Measurements from ENCODE around the gene AMPH.

DNA sequence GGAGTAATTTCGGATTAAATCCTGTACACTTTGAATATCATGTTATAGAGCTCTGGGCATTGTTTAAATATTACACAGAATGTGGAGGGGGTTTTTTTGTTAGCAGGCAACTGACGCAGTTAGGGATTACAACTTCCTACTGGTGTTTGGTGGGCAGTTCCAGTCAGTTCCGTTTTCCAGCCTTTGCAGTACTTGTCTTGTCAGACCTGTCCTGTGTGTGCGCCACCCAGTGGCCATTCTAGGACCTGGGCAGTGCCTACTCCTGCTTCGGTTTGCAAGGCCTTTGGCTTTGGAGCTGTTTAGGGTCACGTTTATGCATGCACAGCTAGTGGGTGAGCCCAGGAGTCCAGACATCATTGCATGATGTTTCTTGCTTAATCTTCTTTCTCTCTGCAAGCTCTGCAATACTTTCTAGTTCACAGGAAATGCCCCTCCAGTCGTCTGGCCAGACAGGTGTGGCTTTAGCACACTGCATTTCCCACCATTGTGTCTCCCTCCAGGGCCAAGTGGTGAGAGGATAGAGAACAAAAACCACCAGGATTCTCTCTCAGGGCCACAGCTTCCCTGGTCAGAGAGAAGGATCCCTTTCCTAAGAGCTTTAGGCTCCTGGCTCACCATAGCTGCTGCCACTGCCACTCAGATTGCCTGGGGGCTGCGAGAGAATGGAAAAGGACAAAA lies 261.2 kb downstream of the AMPH start:
- TF ChIP-seq, protein P1, sequence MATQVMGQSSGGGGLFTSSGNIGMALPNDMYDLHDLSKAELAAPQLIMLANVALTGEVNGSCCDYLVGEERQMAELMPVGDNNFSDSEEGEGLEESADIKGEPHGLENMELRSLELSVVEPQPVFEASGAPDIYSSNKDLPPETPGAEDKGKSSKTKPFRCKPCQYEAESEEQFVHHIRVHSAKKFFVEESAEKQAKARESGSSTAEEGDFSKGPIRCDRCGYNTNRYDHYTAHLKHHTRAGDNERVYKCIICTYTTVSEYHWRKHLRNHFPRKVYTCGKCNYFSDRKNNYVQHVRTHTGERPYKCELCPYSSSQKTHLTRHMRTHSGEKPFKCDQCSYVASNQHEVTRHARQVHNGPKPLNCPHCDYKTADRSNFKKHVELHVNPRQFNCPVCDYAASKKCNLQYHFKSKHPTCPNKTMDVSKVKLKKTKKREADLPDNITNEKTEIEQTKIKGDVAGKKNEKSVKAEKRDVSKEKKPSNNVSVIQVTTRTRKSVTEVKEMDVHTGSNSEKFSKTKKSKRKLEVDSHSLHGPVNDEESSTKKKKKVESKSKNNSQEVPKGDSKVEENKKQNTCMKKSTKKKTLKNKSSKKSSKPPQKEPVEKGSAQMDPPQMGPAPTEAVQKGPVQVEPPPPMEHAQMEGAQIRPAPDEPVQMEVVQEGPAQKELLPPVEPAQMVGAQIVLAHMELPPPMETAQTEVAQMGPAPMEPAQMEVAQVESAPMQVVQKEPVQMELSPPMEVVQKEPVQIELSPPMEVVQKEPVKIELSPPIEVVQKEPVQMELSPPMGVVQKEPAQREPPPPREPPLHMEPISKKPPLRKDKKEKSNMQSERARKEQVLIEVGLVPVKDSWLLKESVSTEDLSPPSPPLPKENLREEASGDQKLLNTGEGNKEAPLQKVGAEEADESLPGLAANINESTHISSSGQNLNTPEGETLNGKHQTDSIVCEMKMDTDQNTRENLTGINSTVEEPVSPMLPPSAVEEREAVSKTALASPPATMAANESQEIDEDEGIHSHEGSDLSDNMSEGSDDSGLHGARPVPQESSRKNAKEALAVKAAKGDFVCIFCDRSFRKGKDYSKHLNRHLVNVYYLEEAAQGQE (IDR thresholded peaks at IDR 0.05; ENCODE audit: insufficient read depth in 1 of 2, low read depth in 2 of 2, low read length in 2 of 2) = no peak
- no peak for TF ChIP-seq SIN3A (IDR thresholded peaks at IDR 0.05; ENCODE audit: borderline replicate concordance, insufficient read depth, low read length)
- TF ChIP-seq POLR2AphosphoS5 (IDR thresholded peaks at IDR 0.05; ENCODE audit: low read depth, low read length) = no peak
- TF ChIP-seq TAF1 (IDR thresholded peaks at IDR 0.05; ENCODE audit: borderline replicate concordance, insufficient read depth, low read length) = no peak
- TF ChIP-seq FOXP2 (optimal IDR thresholded peaks at IDR 0.05; ENCODE audit: borderline replicate concordance, extremely low read depth, extremely low read length, insufficient read depth) = no peak

Measured in PFSK-1 (cell line).